GM18511 (cell line): ENCODE results near the gene LHFPL3.
"Not testable (repeated sequence)": the region's sequence is repeated elsewhere in the genome, so short reads cannot be mapped to it uniquely, and the experiment has no call there.

Experiments used
- ATAC-seq: cut with Tn5 transposase; IDR thresholded peaks from one replicate; pipeline ENCODE4 v1.9.1; 2021; ENCODE audit warnings: mild to moderate bottlenecking, moderate library complexity; ENCODE audit not compliant: unreplicated experiment

Gene LHFPL3

GRCh38 chr7:104926601-104927041 is 598.2 kb downstream of the LHFPL3 start:
- no peak for ATAC-seq

- ATAC-seq: no peak
Measured at GRCh38 chr7:104927055-104927454, 598.7 kb downstream of the LHFPL3 start.

- no peak for ATAC-seq
Measured at GRCh38 chr7:104928721-104929400, 600.5 kb downstream of the LHFPL3 start.

GRCh38 chr7:104929921-104930320 is 601.5 kb downstream of the LHFPL3 start:
- no peak for ATAC-seq

- no peak for ATAC-seq
Measured at GRCh38 chr7:104931181-104931781, 602.9 kb downstream of the LHFPL3 start.

GRCh38 chr7:104933022-104933421 is 604.6 kb downstream of the LHFPL3 start:
- no peak for ATAC-seq

GRCh38 chr7:104933521-104933988 is 605.2 kb downstream of the LHFPL3 start:
- no peak for ATAC-seq

- ATAC-seq: no peak
Measured at GRCh38 chr7:104934665-104935064, 606.3 kb downstream of the LHFPL3 start.

GRCh38 chr7:104935276-104935675 is 606.9 kb downstream of the LHFPL3 start:
- no peak for ATAC-seq

GRCh38 chr7:104936546-104936945 is 608.1 kb downstream of the LHFPL3 start:
- no peak for ATAC-seq

- ATAC-seq: not testable (repeated sequence)
Measured at GRCh38 chr7:104937489-104937888, 609.1 kb downstream of the LHFPL3 start.

- no peak for ATAC-seq
Measured at GRCh38 chr7:104938741-104939390, 610.5 kb downstream of the LHFPL3 start.

- no peak for ATAC-seq
Measured at GRCh38 chr7:104940023-104940710, 611.8 kb downstream of the LHFPL3 start.

GRCh38 chr7:104943502-104944343 is 615.3 kb downstream of the LHFPL3 start:
- ATAC-seq: peak; percentile 56

GRCh38 chr7:104945599-104945956 is 617.2 kb downstream of the LHFPL3 start:
- ATAC-seq: no peak

- no peak for ATAC-seq
Measured at GRCh38 chr7:104946338-104946737, 617.9 kb downstream of the LHFPL3 start.

- no peak for ATAC-seq
Measured at GRCh38 chr7:104950006-104950405, 621.6 kb downstream of the LHFPL3 start.

GRCh38 chr7:104950754-104951153 is 622.4 kb downstream of the LHFPL3 start:
- ATAC-seq: no peak

GRCh38 chr7:104951546-104951945 is 623.1 kb downstream of the LHFPL3 start:
- no peak for ATAC-seq

GRCh38 chr7:104955276-104955675 is 626.9 kb downstream of the LHFPL3 start:
- no peak for ATAC-seq
